Tongue (tissue), 2 donors: ENCODE results near the gene NINL. TPM values are rescaled to one million over a fixed set of nuclear protein-coding genes. Genes with fewer than 3 reads are reported as not detected.
"Not testable (repeated sequence)": the region's sequence is repeated elsewhere in the genome, so short reads cannot be mapped to it uniquely, and the experiment has no call there.

Experiments used
- DNase-seq: peaks from one replicate; pipeline ENCODE4 v3.0.0-alpha.2; 2015
- total RNA-seq: library from RNA; depleted of rRNA; stranded (reverse); fragments of >200 nt; gene quantifications from one replicate; pipeline ENCODE4 v1.2.3, GENCODE V29; 2014

NINL gene
- total RNA-seq, 1 donor from 2014 or later = 8.7 TPM

- peak; percentile 27 for DNase-seq
Observed at GRCh38 chr20:25592135-25592852, 7.0 kb upstream of the NINL start.

GRCh38 chr20:25590778-25591177, 5.4 kb upstream of the NINL start:
- DNase-seq = not testable (repeated sequence)

- DNase-seq = no peak
Observed at GRCh38 chr20:25588491-25588890, 3.2 kb upstream of the NINL start.

- DNase-seq = no peak
Observed at GRCh38 chr20:25587536-25587935, 2.2 kb upstream of the NINL start.

GRCh38 chr20:25586877-25587276, 1.5 kb upstream of the NINL start:
- DNase-seq = no peak

- not testable (repeated sequence) for DNase-seq
Observed at GRCh38 chr20:25583607-25584006, 1.7 kb downstream of the NINL start.

GRCh38 chr20:25580711-25581110, 4.6 kb downstream of the NINL start:
- DNase-seq = no peak

- DNase-seq = no peak
Observed at GRCh38 chr20:25579081-25579770, 6.1 kb downstream of the NINL start.

GRCh38 chr20:25576783-25577530, 8.4 kb downstream of the NINL start:
- DNase-seq = no peak

- no peak for DNase-seq
Observed at GRCh38 chr20:25574411-25574810, 10.9 kb downstream of the NINL start.

GRCh38 chr20:25573288-25574251, 11.8 kb downstream of the NINL start:
- DNase-seq = no peak

- no peak for DNase-seq
Observed at GRCh38 chr20:25571817-25572216, 13.5 kb downstream of the NINL start.

GRCh38 chr20:25571240-25571639, 14.1 kb downstream of the NINL start:
- DNase-seq = no peak

GRCh38 chr20:25570148-25570530, 15.2 kb downstream of the NINL start:
- no peak for DNase-seq

- DNase-seq = no peak
Observed at GRCh38 chr20:25567286-25567685, 18.0 kb downstream of the NINL start.

GRCh38 chr20:25566821-25567220, 18.5 kb downstream of the NINL start:
- no peak for DNase-seq

GRCh38 chr20:25565578-25566157, 19.7 kb downstream of the NINL start:
- no peak for DNase-seq

- no peak for DNase-seq
Observed at GRCh38 chr20:25563876-25564275, 21.5 kb downstream of the NINL start.

- no peak for DNase-seq
Observed at GRCh38 chr20:25563362-25563761, 22.0 kb downstream of the NINL start.

GRCh38 chr20:25561771-25562170, 23.6 kb downstream of the NINL start:
- DNase-seq = not testable (repeated sequence)

GRCh38 chr20:25553819-25554296, 31.5 kb downstream of the NINL start:
- DNase-seq = peak; percentile 70
